A172 (cell line): ENCODE measurements around the gene RAET1E. TPM values are rescaled to one million over a fixed set of nuclear protein-coding genes. Genes with fewer than 3 reads are reported as not detected.

Experiments used
- total RNA-seq: library from RNA; depleted of rRNA; stranded (reverse); fragments of >200 nt; shearing (Covaris generic); gene quantifications from 2 replicates; pipeline ENCODE4 v1.2.3, GENCODE V29; 2014; rRNA removed

Gene RAET1E
- total RNA-seq, 1 experiment from 2014 or later = 1.0 TPM

Other genes with a start within 250 kb of the RAET1E start
- 33.1 and 40.7 TPM in 2 replicates for gene KATNA1, start 249.4 kb downstream of the RAET1E start, total RNA-seq
- 15.9 and 17.7 TPM in 2 replicates for gene LATS1, start 180.0 kb downstream of the RAET1E start, total RNA-seq
- 103 and 115 TPM in 2 replicates for gene NUP43, start 151.6 kb downstream of the RAET1E start, total RNA-seq
- 184 and 205 TPM in 2 replicates for gene PCMT1, start 148.4 kb downstream of the RAET1E start, total RNA-seq
- gene LRP11, start 33.8 kb downstream of the RAET1E start, total RNA-seq = 43.4 and 43.9 TPM in 2 replicates
- gene RAET1G, start 25.0 kb upstream of the RAET1E start, total RNA-seq = 1.1 and 2.0 TPM in 2 replicates
- gene ULBP2, start 43.9 kb upstream of the RAET1E start, total RNA-seq = 13.2 and 17.3 TPM in 2 replicates
- 0.07 and 0.38 TPM in 2 replicates for gene ULBP1, start 65.8 kb upstream of the RAET1E start, total RNA-seq
- 0.69 TPM in 1 of 2 replicates, not detected in the other for gene RAET1L, start 127.4 kb upstream of the RAET1E start, total RNA-seq
- gene ULBP3, start 171.0 kb upstream of the RAET1E start, total RNA-seq = 2.1 and 3.3 TPM in 2 replicates
- gene PPP1R14C, start 244.9 kb upstream of the RAET1E start, total RNA-seq = 0.03 and 0.60 TPM in 2 replicates